SU-DHL-6 (cell line): Measurements from ENCODE around the gene PRPF39.

ENCODE experiments used
- EZH2phosphoT487 ChIP-seq: fragments of 200-600 bp; sonication (generic), shearing (Covaris generic); conservative IDR thresholded peaks from 2 replicates; pipeline ENCODE4 v1.6.1; 2018; ENCODE audit warnings: mild to moderate bottlenecking, antibody characterized with exemption, low read length, moderate library complexity, mixed read lengths
- TF ChIP-seq, protein P1 (sequence below): fragments of 200-600 bp; sonication (generic); IDR thresholded peaks from one replicate; pipeline ENCODE4 v1.5.1; 2017; ENCODE audit warnings: antibody characterized with exemption, mild to moderate bottlenecking, low read length, moderate library complexity; ENCODE audit not compliant: insufficient read depth, poor library complexity, severe bottlenecking

DNA sequence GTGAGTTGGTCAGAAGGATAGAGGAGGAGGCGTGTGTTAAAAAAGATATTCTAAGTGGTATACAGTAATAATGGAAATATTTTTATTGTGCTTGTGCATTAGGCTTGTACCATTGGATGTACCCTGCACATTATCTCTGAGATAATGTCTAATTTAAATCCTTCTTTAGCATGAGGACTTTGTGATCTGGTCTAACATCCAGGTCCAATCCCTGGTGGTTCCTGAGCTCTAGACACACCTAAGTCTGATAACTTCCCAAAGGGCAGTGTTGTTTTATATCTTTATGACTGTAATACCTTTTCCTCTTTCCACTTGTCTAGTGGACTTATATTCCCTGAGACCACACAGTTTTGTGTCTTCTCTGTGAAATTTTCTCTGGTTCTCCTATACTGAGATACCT is 20.6 kb downstream of the PRPF39 start:
- TF ChIP-seq, protein P1, sequence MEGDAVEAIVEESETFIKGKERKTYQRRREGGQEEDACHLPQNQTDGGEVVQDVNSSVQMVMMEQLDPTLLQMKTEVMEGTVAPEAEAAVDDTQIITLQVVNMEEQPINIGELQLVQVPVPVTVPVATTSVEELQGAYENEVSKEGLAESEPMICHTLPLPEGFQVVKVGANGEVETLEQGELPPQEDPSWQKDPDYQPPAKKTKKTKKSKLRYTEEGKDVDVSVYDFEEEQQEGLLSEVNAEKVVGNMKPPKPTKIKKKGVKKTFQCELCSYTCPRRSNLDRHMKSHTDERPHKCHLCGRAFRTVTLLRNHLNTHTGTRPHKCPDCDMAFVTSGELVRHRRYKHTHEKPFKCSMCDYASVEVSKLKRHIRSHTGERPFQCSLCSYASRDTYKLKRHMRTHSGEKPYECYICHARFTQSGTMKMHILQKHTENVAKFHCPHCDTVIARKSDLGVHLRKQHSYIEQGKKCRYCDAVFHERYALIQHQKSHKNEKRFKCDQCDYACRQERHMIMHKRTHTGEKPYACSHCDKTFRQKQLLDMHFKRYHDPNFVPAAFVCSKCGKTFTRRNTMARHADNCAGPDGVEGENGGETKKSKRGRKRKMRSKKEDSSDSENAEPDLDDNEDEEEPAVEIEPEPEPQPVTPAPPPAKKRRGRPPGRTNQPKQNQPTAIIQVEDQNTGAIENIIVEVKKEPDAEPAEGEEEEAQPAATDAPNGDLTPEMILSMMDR: no peak
- no peak for TF ChIP-seq EZH2phosphoT487
